Muscle of arm (tissue), 12 donors: ENCODE results near the gene USP49. TPM values are rescaled to one million over a fixed set of nuclear protein-coding genes. Genes with fewer than 3 reads are reported as not detected.

Source experiments
- DNase-seq: peaks from one replicate; pipeline ENCODE4 v3.0.0-alpha.2; 2013
- polyA plus RNA-seq, 12 donors: library from polyadenylated mRNA; unstranded; fragments of 120-200 nt; gene quantifications; one replicate each; pipeline ENCODE4 v1.2.1, GENCODE V29; 2013; ENCODE audit not compliant: insufficient read length in 12 of 12

The USP49 gene
- polyA plus RNA-seq, 12 donors, result 4.2 to 10.3 (median 5.1) TPM; not detected in 1

DNA sequence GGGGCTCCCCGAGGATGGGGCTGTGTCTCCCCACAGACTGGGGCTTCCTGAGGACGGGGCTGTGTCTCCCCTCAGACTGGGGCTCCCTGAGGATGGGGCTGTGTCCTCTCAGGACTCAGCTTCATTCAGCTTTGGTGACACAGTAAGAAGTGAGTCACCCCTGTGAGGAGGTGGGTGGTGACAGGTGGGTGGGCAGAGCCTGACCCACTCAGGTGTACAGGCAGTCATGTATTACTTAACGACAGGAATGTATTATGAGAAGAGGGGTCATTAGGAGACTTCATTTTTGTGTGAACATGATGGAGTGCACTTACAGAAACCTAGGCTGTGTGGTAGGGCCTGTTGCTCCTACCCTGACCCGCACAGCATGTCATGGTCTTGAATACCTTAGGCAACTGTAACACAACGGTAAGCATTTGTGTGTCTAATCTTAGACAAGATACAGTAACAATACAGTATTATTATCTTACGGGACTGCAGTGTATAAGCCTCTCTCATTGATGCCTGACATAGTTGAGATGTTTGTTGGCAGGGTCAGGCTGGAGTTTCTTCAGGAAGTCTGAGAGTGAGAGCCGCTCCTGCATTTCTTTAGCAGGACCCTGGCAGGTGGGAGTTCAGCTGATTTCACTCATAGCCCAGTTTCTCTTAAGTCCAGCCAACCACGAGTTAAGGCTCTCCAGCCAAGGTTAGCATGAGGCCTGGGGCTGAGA is 137.1 kb downstream of the USP49 start:
- no peak for DNase-seq

GRCh38 chr6:41757271-41757670 is 137.9 kb downstream of the USP49 start:
- no peak for DNase-seq

GRCh38 chr6:41756354-41756753 is 138.8 kb downstream of the USP49 start:
- no peak for DNase-seq

- no peak for DNase-seq
Measured at GRCh38 chr6:41755895-41756294, 139.3 kb downstream of the USP49 start.

DNA sequence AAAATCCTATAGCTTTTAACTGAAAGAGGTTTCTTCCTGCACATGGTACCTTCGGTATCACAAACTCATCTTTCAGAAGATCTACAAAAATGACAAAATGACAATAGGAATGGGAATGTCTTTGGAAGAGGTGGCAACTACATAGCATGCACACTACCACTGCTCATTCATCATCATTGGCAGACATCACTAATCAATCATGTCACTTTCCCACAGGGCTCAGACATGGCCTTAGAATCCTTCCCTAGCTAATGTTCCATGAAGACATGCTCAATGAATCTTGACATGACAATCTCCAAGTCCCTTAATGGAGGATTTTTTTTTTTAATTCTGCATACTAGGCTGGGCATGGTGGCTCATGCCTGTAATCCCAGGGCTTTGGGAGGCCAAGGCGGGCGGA is 144.8 kb downstream of the USP49 start:
- DNase-seq, result no peak

DNA sequence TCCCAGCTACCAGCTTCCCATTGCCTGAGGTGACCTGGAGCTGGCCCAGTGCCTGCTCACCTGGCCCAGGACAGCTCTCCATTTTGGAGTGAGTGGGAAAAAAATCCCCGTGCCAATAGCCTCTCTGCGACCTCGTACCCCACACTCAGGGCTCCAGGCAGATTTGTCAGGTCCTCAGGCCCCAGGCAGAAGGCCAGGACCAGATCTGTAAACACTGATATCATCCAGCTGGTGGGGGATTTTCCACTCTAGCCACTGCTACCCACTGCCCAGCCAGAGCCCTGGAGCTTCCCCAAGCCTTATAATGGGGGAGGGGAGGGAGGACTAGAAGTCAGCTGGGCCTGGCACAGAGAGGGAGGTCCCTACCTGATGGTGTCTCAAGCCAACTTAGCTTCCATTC is 146.6 kb downstream of the USP49 start:
- no peak for DNase-seq

DNA sequence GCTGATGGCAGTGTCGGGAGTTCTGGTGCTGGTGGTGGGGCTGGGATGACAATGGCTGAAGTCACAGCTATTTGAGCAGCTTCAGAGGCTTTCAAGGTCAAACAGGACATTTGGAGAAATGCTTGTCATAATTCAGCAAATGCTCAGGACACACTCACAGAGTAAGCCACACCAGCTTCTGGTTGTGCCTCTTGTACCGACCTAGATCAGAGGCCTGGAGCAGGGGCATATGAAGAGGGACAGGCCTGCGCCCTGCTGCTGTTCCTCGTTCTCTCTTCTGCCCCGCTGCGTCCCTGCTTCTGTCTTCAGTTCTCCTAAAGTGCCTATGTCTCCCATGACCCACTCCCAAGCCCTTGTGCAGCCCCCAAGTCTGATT is 147.1 kb downstream of the USP49 start:
- no peak for DNase-seq

- no peak for DNase-seq
Measured at GRCh38 chr6:41747256-41748101, 147.7 kb downstream of the USP49 start, which contains the start of gene PGC. Gene PGC (minus strand): TSS chr6:41747397. CDS start chr6:41747334, 63 bp downstream.

DNA sequence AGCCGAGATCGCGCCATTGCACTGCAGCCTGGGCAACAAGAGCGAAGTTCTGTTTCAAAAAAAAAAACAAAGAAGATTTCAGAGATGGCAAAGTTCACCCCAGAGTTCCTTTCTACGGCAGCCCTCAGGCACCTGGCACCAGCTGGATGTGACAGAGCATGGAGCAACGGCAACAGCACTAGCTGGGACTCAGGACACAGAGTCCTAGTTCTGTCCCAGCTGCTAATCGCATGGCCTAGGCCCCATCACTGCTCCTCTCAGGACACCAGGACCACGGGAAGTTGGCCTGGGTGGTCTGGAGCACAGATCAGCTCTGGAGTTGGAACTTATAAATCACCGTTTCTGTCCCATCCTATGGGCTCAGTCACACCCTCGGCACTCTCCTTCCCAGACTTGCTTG is 149.1 kb downstream of the USP49 start:
- DNase-seq, result no peak

- no peak for DNase-seq
Measured at GRCh38 chr6:41744236-41744787, 150.9 kb downstream of the USP49 start.

DNA sequence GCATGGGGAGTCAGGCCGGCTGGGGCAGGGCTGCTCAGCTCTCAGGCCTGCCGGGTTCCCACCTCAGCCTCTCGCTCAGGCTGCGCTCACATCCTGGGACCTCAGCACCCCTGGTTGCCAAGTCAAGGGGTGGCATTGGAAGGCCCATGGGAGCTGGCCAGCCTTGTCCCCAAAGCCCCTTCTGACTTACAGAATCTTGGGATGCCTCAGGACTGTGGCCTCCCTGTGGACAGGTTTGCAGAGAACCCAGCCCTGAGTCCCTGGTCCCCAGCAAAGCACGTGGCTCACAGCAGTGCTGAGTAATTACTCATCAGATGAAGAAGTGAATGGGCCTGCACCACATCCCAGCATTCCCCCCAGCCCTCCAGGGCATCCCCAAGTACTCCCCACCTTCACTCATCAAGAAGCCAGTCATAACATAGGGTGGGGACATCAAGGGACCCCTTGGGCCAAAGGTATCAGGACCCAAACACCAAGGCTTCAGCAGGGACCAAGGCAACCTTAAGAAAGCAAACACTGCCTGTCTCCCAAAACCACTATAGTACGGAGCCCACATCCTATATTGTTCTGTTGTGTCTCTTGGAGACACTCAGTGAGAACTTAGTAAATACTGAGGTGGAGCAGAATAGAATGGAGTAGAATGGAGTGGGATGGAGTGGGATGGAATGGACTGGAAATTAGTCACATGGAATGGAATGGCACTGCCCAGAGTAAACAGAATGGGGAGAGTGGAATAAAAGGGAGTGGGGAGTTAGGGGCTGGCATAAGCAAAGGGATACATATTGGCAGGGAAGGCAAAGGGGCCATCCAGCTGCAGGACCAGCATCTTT is 151.6 kb downstream of the USP49 start:
- DNase-seq, result no peak

DNA sequence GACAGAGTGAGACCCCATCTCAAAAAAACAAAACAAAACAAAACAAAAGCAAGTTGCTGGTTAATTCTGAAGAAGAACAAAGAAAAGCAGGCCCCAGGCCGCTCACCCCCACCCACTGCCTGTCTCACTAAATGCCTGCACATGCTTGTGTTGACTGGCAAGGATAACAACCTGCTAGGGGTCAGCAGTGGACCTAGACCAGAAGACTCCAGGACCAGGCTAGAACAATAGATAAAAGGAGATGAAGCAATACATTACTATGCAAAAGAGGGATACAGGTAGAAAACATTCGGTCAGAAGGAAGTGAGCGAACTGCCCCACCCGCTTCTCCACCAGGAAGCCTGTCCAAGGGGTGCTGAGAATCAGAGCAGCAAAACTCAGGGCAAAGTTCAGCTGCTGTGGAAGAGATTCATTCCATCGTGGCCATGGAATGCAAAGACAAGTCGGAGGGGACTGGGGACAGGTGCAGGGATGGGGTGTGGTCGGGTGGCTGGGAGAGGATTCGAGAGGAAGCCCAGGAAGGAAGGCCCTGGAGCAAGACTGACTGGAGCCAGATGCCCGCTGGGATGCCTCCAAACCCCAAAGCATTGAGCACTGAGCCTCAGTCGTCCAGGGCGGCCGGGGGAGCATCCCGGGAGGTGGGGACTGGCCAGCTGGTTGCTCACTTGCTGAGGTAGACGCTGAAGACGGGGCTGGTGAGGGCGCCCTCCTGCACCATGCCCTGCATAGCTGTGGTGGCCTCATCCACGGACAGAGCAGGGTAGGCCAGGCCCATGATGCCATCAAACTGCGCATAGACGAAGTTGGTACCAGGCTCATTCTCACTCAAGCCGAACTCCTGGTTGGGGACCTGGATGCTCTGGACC is 153.3 kb downstream of the USP49 start:
- DNase-seq, result no peak

GRCh38 chr6:41740366-41741162 is 154.6 kb downstream of the USP49 start:
- no peak for DNase-seq

Other genes starting within 250 kb of the USP49 start
- 10 to 100 TPM in 1 of 12 donors, 1 to 10 TPM in 10, not detected in 1; 3.7 to 27.9 (median 6.0) TPM for gene TFEB, start 159.8 kb downstream of the USP49 start, polyA plus RNA-seq
- not detected for gene PGC, start 148.0 kb downstream of the USP49 start, polyA plus RNA-seq
- gene FRS3, start 115.5 kb downstream of the USP49 start, polyA plus RNA-seq, result 10 to 100 TPM in 1 of 12 donors, 1 to 10 TPM in 10, not detected in 1; 5.7 to 11.9 (median 6.6) TPM
- 1 to 10 TPM in 10 of 12 donors, not detected in 2; 1.2 to 6.9 (median 2.5) TPM for gene PRICKLE4, start 114.6 kb downstream of the USP49 start, polyA plus RNA-seq
- gene TOMM6, start 107.7 kb downstream of the USP49 start, polyA plus RNA-seq, result 100 to 1,000 TPM in 11 of 12 donors, not detected in 1; 130 to 199 (median 175) TPM
- 10 to 100 TPM in 11 of 12 donors, not detected in 1; 15.6 to 22.6 (median 19.7) TPM for gene MED20, start 25.8 kb upstream of the USP49 start, polyA plus RNA-seq
- gene BYSL, start 26.1 kb upstream of the USP49 start, polyA plus RNA-seq, result 10 to 100 TPM in 10 of 12 donors, not detected in 2; 21.7 to 35.4 (median 32.0) TPM
- 10 to 100 TPM in 11 of 12 donors, not detected in 1; 58.5 to 82.8 (median 68.1) TPM for gene CCND3, start 46.4 kb upstream of the USP49 start, polyA plus RNA-seq
- gene TAF8, start 155.1 kb upstream of the USP49 start, polyA plus RNA-seq, result 10 to 100 TPM in 11 of 12 donors, not detected in 1; 12.0 to 20.1 (median 14.8) TPM
- gene C6orf132, start 247.2 kb upstream of the USP49 start, polyA plus RNA-seq, result 10 to 100 TPM in 1 of 12 donors, 1 to 10 TPM in 3, under 1 TPM in 7, not detected in 1; 0.17 to 11.3 (median 0.53) TPM